K562 (cell line): ENCODE results near the gene URM1. TPM values are rescaled to one million over a fixed set of nuclear protein-coding genes. Genes with fewer than 3 reads are reported as not detected.

ENCODE experiments used
- CEBPZ ChIP-seq: fragments of 150-350 bp; IDR thresholded peaks from 2 replicates; pipeline ENCODE4 v1.6.1; 2014; ENCODE audit warnings: low read depth, mild to moderate bottlenecking, low read length, borderline replicate concordance
- DEAF1 ChIP-seq: fragments of 450-650 bp; formaldehyde crosslinking; IDR thresholded peaks from 2 replicates; pipeline ENCODE4 v1.4.0; 2020; ENCODE audit warnings: mild to moderate bottlenecking, moderate library complexity
- HOMEZ ChIP-seq: fragments of 250-450 bp; sonication (Bioruptor Pico); IDR thresholded peaks from 2 replicates; pipeline ENCODE4 v1.4.0; 2020; ENCODE audit warnings: mild to moderate bottlenecking, moderate library complexity
- IFI16 ChIP-seq: fragments of 250-450 bp; sonication (Bioruptor Pico); IDR thresholded peaks from 2 replicates; pipeline ENCODE4 v2.1.2; 2022; ENCODE audit warnings: mild to moderate bottlenecking, inconsistent platforms
- KDM5B ChIP-seq: fragments of 200-600 bp; sonication (generic); IDR thresholded peaks from 2 replicates; pipeline ENCODE4 v1.6.1; 2012; ENCODE audit warnings: low read depth, mild to moderate bottlenecking, moderate library complexity, low read length, control low read depth, inconsistent platforms; ENCODE audit not compliant: insufficient replicate concordance
- KLF13 ChIP-seq: fragments of 450-650 bp; IDR thresholded peaks from 2 replicates; pipeline ENCODE4 v1.6.1; 2016; ENCODE audit warnings: missing genetic modification characterization, low read depth, mild to moderate bottlenecking, missing compliant biosample characterization, moderate library complexity, borderline replicate concordance
- MTA3 ChIP-seq: fragments of 450-650 bp; formaldehyde crosslinking; IDR thresholded peaks from 2 replicates; pipeline ENCODE4 v1.6.1; 2017; ENCODE audit warnings: mild to moderate bottlenecking, borderline replicate concordance
- TAF9B ChIP-seq: fragments of 450-650 bp; IDR thresholded peaks from 2 replicates; pipeline ENCODE4 v1.6.1; 2018; ENCODE audit warnings: mild to moderate bottlenecking; ENCODE audit not compliant: partially characterized antibody
- ZBTB11 ChIP-seq, 3 experiments: fragments of 200-800 bp in 1 of 3; fragments of 250-450 bp in 1 of 3; fragments of 450-650 bp in 1 of 3; sonication (Bioruptor Pico) in 1 of 3; sonication (Bioruptor generic) in 1 of 3; formaldehyde crosslinking in 1 of 3; IDR thresholded peaks; 2 replicates each; pipeline versions ENCODE4 v1.6.1 to v1.8.0; 2016 to 2022; ENCODE audit warnings: mild to moderate bottlenecking in 2 of 3, missing genetic modification characterization in 2 of 3, missing compliant biosample characterization in 1 of 3, moderate library complexity in 1 of 3
- ZNF12 ChIP-seq: sonication (generic); formaldehyde crosslinking; IDR thresholded peaks from 2 replicates; pipeline ENCODE4 v1.4.0; 2020; ENCODE audit warnings: mild to moderate bottlenecking, missing genetic modification reagents
- ZNF239 ChIP-seq: fragments of 250-450 bp; sonication (Bioruptor Pico); IDR thresholded peaks from 2 replicates; pipeline ENCODE4 v1.4.0; 2020; ENCODE audit warnings: mild to moderate bottlenecking
- ZNF24 ChIP-seq: fragments of 450-650 bp; IDR thresholded peaks from 2 replicates; pipeline ENCODE4 v1.6.1; 2016
- ZNF41 ChIP-seq: fragments of 250-450 bp; sonication (Bioruptor Pico); conservative IDR thresholded peaks from 2 replicates; pipeline ENCODE4 v1.4.0; 2020; ENCODE audit warnings: mild to moderate bottlenecking
- ZNF444 ChIP-seq: fragments of 250-450 bp; sonication (Bioruptor Pico); IDR thresholded peaks from 2 replicates; pipeline ENCODE4 v1.4.0; 2020; ENCODE audit warnings: mild to moderate bottlenecking, moderate library complexity
- polyA plus RNA-seq, 8 experiments: library from polyadenylated mRNA; depleted of rRNA in 4 of 8; stranded (reverse) in 5 of 8; unstranded in 3 of 8; fragments of >200 nt; fragmentation: Nextera tagmentation in 2 of 8; fragmentation: Illumina TruSeq in 1 of 8; extraction: Ambion mirVana in 2 of 8; extraction: Trizol in 1 of 8; gene quantifications; 2 replicates each; pipeline versions ENCODE4 v1.2.1 to v1.2.3, GENCODE V29; 2011 to 2014; ENCODE audit warnings: inconsistent platforms in 1 of 8, missing spikeins in 1 of 8
- total RNA-seq, 7 experiments: library from RNA; depleted of rRNA in 6 of 7; stranded (reverse); fragments of >200 nt in 6 of 7; fragmentation: Illumina TruSeq in 2 of 7; extraction: Trizol in 2 of 7; gene quantifications; 2 replicates each; pipeline versions ENCODE4 v1.2.1 to v1.2.3, GENCODE V29; 2011 to 2021; ENCODE audit warnings: low replicate concordance in 1 of 7

Gene URM1
- total and polyA plus RNA-seq, 9 of the 15 experiments (the other 6 are each of a cell fraction or from before 2014, with no cell fraction given), result 10.1 to 88.9 (median 53.3) TPM

GRCh38 chr9:128322404-128323211 is 48.6 kb upstream of the URM1 start, which contains the start of the genes COQ4 and TRUB2 (continued):
- TF ChIP-seq ZBTB11 (CRISPR knock-in tag; IDR thresholded peaks at IDR 0.05) (peak in 2 of 3 experiments; percentile 99; a peak in 4 of 6 replicates), ZNF239 (CRISPR knock-in tag) (peak; percentile 69; the same call in 1 of the 2 replicates), ZNF24 (no peak), TAF9B (no peak), CEBPZ (0 out of 2 replicates have a peak, but pooled peaks have one; percentile 44), ZNF12 (CRISPR knock-in tag) (no peak), DEAF1 (CRISPR knock-in tag) (peak; percentile 5; the same call in 1 of the 2 replicates), IFI16 (CRISPR knock-in tag) (peak; percentile 39; the same call in 1 of the 2 replicates), ZNF41 (CRISPR knock-in tag) (peak; percentile 77), KDM5B (peak; percentile 82), MTA3 (no peak), ZNF444 (CRISPR knock-in tag) (0 out of 2 replicates have a peak, but pooled peaks have one; percentile 19), HOMEZ (peak; percentile 78; the same call in 1 of the 2 replicates), KLF13 (tag) (peak; percentile 99)
